ENCODE data around the gene TMEM120A.

TMEM120A gene

DNA sequence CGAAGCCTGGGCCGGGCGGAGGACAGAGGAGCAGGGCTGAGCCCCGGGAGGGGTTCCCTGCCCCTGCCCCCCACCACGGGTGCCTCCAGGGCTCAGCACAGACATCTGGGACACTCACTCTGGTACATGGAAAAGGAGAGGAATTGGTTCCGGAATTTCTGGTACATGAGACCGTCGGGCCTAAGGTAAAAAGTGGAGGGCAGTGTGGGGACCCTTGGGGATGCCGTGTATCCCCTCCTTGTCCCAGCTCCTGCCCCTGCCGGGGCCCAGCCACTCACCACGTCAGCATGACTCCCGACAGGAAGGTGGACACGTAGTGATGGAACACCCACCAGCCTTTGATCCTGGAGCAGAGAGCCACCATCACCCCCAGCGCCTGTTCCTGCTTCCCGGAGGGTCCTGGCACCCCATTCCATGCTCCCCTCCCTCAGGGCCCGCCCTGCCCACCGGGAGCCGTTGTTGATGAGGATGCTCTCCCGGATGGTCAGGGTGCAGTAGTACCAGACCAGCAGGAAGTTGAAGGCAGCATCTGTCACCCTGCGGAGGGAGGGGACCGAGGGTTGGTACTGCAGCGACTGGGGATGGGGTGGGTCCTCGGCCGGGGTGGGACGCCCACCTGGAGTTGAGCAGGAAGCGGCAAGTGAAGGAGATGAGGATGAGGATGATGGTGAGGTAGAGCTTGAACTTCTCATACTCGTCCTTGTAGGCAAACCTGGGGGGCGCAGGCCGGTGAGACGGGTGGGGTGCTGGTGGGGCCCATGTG is 6.4 kb downstream of the TMEM120A start:
- TF ChIP-seq CTCF (IDR thresholded peaks at IDR 0.05; ENCODE audit: insufficient read depth, missing control alignments), result no peak
- DNase-seq (ENCODE audit: insufficient read length, low spot score), result peak; percentile 15
- no peak for FAIRE-seq

DNA sequence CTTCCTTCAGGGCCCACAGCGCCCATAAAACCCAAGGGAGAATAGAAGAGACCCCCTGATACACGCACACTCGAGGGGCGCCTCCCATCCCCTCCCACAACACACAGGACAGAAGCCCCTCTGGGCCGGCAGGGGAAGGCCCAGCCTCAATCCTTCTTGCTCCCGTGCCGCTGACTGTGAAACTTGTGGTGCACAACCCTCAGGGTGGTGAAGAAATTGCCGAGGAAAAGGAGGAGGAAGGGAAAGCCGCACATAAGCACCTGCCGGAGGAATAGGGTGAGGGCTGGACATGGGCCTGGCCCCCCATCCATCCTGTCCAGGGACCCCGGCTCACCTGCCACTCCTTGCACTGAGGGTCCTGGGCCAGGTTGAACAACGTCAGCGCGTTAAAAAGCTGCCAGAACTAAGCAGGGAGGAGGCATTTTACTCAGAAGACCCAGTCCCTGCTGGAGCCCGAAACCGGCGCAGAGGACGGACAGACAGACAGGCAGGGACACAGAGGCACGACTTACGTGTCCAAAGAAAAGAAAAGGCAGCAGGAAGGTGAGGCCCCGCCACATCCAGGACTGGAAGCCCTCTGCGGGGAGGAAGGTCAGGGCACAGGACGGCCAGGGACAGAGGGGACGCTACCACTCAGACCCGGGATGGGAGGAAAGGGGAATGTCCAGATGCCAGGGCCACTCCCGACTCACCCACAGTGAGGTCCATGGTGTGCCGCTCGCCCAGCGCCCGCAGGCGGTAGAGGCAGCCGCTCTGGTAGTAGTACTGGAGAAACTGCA is 7.2 kb downstream of the TMEM120A start:
- no peak for TF ChIP-seq CTCF (IDR thresholded peaks at IDR 0.05; ENCODE audit: insufficient read depth, missing control alignments)
- DNase-seq (ENCODE audit: insufficient read length, low spot score), result no peak
- no peak for FAIRE-seq

DNA sequence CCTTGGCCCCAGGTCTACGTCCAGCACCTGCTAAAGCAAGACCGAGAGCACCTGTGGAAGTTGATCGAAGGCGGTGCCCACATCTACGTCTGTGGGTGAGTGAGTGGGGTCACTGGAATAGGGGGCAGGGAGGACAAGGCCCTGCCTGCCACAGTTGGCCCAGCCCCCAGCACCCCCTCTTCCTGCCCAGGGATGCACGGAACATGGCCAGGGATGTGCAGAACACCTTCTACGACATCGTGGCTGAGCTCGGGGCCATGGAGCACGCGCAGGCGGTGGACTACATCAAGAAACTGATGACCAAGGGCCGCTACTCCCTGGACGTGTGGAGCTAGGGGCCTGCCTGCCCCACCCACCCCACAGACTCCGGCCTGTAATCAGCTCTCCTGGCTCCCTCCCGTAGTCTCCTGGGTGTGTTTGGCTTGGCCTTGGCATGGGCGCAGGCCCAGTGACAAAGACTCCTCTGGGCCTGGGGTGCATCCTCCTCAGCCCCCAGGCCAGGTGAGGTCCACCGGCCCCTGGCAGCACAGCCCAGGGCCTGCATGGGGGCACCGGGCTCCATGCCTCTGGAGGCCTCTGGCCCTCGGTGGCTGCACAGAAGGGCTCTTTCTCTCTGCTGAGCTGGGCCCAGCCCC is 8.1 kb downstream of the TMEM120A start:
- DNase-seq (ENCODE audit: insufficient read length, low spot score) (peak; percentile 12), FAIRE-seq (no peak)
- no peak for TF ChIP-seq CTCF (IDR thresholded peaks at IDR 0.05; ENCODE audit: insufficient read depth, missing control alignments)

- FAIRE-seq, result no peak
- no peak for TF ChIP-seq CTCF (IDR thresholded peaks at IDR 0.05; ENCODE audit: insufficient read depth, missing control alignments)
- no peak for DNase-seq (ENCODE audit: insufficient read length, low spot score)
These were observed 8.8 kb downstream of the TMEM120A start for GRCh38 chr7:75985518-75986146.

DNA sequence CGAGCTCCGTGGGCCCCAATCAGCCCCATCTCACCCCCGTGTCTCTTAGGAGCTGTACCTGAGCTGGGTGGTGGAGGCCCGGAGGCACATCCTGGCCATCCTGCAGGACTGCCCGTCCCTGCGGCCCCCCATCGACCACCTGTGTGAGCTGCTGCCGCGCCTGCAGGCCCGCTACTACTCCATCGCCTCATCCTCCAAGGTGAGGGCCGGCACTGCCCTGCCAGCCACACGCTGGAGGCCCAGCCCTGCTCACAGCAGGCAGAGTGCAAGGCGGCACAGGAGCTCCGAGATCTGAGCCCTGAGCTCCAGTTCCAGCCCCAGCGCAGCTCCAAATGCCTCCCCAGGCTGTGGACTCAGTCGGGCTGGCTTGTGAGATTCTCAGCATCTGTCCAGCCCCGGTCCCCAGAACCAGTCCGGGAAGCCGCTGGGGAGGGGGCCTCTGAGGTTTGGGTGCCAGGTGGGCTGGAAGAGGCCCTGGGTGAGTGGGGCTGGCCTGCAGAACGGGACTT is 9.3 kb downstream of the TMEM120A start:
- no peak for TF ChIP-seq CTCF (IDR thresholded peaks at IDR 0.05; ENCODE audit: insufficient read depth, missing control alignments)
- DNase-seq (ENCODE audit: insufficient read length, low spot score) (no peak), FAIRE-seq (no peak)

DNA sequence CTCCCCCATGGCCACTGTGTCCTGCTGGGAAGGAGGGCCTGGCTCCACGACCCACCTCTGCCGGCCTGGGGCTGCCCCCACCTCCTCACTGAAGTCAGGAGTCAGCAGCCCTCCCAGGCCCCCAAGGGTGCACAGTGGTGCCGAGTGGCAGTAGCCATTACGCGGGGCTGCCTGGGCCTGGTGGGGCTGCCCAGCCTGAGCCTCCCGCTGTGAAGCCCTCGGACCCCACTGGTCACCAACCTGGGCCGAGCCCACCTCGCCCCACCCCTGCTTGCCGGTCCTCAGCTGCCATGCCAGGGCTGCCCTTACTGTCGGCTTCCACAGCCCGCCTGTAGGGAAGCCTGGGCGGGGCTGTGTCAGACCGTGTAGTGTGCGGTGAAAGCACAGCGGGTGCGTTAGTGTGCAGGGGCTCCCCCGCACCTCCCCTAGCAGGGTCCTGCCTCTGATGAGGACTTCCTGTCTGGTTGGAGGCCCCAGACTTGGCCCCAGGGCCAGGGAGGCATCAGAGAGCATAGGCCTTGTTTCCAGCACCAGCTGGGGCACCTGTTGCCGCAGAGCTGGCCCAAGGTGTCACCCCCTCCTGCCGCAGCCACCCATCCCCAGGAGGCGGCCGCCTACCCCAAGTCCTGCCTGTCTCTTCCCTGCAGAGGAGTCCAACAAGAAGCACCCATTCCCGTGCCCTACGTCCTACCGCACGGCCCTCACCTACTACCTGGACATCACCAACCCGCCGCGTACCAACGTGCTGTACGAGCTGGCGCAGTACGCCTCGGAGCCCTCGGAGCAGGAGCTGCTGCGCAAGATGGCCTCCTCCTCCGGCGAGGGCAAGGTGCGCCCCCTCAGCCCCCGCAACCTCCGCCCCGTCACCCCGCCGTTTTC is 10.0 kb downstream of the TMEM120A start:
- TF ChIP-seq CTCF (IDR thresholded peaks at IDR 0.05; ENCODE audit: insufficient read depth, missing control alignments), result no peak
- DNase-seq (ENCODE audit: insufficient read length, low spot score) (no peak), FAIRE-seq (no peak)
